ENCODE results near the gene TRIM41. TPM values are rescaled to one million over a fixed set of nuclear protein-coding genes. Genes with fewer than 3 reads are reported as not detected.

The TRIM41 gene
- total RNA-seq, 2 donors from 2014 or later, result 12.5 to 15.2 TPM

DNA sequence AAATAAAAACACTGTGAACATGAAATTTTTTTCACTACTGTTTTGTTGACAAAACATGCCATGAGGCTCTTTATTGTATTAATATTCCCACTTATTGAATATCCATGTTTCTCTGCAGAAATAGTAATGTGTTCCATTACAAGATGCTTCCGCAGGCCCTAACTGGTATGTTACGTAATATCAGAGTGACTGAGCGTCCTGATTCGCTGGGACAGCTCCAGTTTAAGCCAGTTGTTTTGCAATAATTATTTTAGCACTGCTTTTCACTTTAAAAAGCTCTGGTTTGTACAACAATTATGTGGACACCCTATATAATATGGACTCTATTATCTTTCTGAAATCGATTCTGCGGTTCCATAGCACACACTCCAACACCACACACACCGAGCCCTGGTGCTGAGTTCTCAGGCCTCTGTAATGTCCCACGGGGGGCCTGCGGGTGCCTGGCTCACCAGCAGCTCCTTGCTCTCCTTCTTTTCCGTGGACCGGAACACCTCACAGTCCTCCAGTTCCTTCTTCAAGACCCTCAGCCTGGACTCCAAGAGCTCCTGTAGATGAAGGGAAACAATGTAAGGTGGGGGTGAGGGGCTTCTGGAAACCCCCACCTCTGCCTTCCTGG, 19.9 kb upstream of the TRIM41 start:
- intact Hi-C loops (cut with DNase I), result no loop called here
- Histone ChIP-seq H3K4me1 (peaks cover 42% of the 10 kb centered on the region), H3K27me3 (no peaks in the 10 kb centered on the region), H3K36me3 (replicated peaks in 1 of 2; ENCODE audit: insufficient read depth in 1 of 2, low read depth in 2 of 2) (no peaks in the 10 kb centered on the region), H3K9me3 (no peaks in the 10 kb centered on the region), H3K4me3 (no peak overlapping the region), H3K27ac (no peak overlapping the region)
- 67 to 92% methylated on average over 11 of the region's 11 CpGs for WGBS, 2 donors
- peak in 1 of 4 donors; percentile 31 for DNase-seq
- TF ChIP-seq POLR2A (IDR thresholded peaks at IDR 0.05), result no peak
- TF ChIP-seq CTCF (IDR thresholded peaks at IDR 0.05), result no peak
- ATAC-seq, result no peak

GRCh38 chr5:181203777-181204112, 19.3 kb upstream of the TRIM41 start:
- WGBS, 2 donors, result 18 to 41% methylated on average over 12 to 13 of the region's 17 CpGs
- no peaks in the 10 kb centered on the region for H3K27me3 ChIP-seq
- peak overlapping the region in 1 of 2 donors; percentile 1 for H3K4me3 ChIP-seq
- intact Hi-C loops (cut with DNase I), result no loop called here
- ATAC-seq (no peak), DNase-seq (no peak)
- no peaks in the 10 kb centered on the region for H3K36me3 ChIP-seq (replicated peaks in 1 of 2; ENCODE audit: insufficient read depth in 1 of 2, low read depth in 2 of 2)
- TF ChIP-seq CTCF (IDR thresholded peaks at IDR 0.05) (no peak), POLR2A (IDR thresholded peaks at IDR 0.05) (no peak)
- peaks cover 42% of the 10 kb centered on the region for H3K4me1 ChIP-seq
- no peak overlapping the region for H3K27ac ChIP-seq
- H3K9me3 ChIP-seq, result no peaks in the 10 kb centered on the region

- peaks cover 42% of the 10 kb centered on the region for H3K4me1 ChIP-seq
- intact Hi-C loops (cut with DNase I), result no loop called here
These were observed 18.8 kb upstream of the TRIM41 start for GRCh38 chr5:181204113-181204825.

DNA sequence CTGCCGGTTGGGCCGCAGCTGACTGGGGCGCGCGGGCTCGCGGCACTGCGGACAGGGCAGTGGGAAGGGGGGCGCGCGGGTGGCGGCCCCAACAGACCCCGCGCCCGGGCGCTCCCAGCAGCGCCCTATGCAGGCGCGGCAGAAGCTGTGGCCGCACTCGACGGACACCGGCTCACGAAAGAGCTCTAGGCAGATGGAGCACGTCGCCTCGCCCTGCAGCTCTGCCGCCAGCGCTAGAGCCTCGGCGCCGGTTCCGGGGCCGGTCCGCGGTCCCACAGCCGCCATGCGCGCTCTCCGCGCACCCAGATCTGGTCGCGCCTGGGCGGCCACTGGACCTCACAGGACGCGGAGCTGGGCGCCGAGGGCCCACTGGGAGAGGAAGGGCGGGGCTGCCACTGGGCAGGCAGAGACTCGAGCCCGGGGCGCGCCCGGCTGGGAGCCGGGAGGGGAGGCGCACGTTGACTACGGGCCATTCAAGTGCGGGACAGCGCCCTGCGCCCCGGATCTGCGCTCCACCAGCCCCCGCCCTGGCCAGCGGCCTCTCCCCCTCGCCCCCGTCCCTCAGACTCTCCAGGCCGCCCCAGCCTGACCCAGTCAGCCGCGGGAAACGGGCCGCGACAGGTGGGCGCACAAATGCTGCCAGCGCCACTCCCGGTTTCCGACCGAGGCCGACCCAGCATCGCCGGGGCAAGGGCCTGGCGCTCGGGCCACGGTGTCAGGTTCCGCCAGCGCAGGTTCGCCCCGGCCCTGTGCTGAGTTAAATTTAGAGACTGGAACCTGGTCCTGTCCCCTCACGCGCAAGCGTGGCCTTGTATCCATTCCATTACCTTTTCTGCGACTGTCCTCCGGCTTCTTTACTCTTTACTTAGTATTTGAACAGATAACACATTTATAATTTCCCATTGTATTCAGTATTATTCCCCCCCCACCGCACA, 18.0 kb upstream of the TRIM41 start, which contains the start of gene TRIM7:
TRIM7 (minus strand) TSS at position 371 of the 935 bp plus-strand sequence; CDS start at position 285, 86 bp downstream.
- H3K4me1 ChIP-seq, result peaks cover 42% of the 10 kb centered on the region
- WGBS, 2 donors, result 2 to 5% methylated on average over 16 to 86 of the region's 94 CpGs
- H3K27me3 ChIP-seq, result no peaks in the 10 kb centered on the region
- H3K4me3 ChIP-seq, result peak within 1 kb of the TSS; percentile 16 to 49
- H3K27ac ChIP-seq, result peak within 1 kb of the TSS; percentile 11 to 41 (median 28)
- DNase-seq (peak; percentile 55 to 74 (median 61)), ATAC-seq (peak; percentile 34)
- H3K9me3 ChIP-seq, result no peaks in the 10 kb centered on the region
- intact Hi-C loops (cut with DNase I), result no loop called here
- no peak for TF ChIP-seq CTCF (IDR thresholded peaks at IDR 0.05)
- peak in 2 of 3 donors; percentile 38 to 55 for TF ChIP-seq POLR2A (IDR thresholded peaks at IDR 0.05)
- no peaks in the 10 kb centered on the region for H3K36me3 ChIP-seq (replicated peaks in 1 of 2; ENCODE audit: insufficient read depth in 1 of 2, low read depth in 2 of 2)

More at GRCh38 chr5:181204113-181204825, 18.8 kb upstream of the TRIM41 start:
- TF ChIP-seq POLR2A (IDR thresholded peaks at IDR 0.05) (no peak), CTCF (IDR thresholded peaks at IDR 0.05) (no peak)
- Histone ChIP-seq H3K9me3 (no peaks in the 10 kb centered on the region), H3K4me3 (peak overlapping the region; percentile 1 to 49), H3K27ac (peak overlapping the region in 3 of 4 donors; percentile 18 to 41 (median 38)), H3K36me3 (replicated peaks in 1 of 2; ENCODE audit: insufficient read depth in 1 of 2, low read depth in 2 of 2) (no peaks in the 10 kb centered on the region), H3K27me3 (no peaks in the 10 kb centered on the region)
- DNase-seq, result peak in 3 of 4 donors; percentile 32 to 49 (median 35)
- WGBS, 2 donors, result 0 to 3% methylated on average over 13 to 59 of the region's 67 CpGs
- ATAC-seq, result peak; percentile 4

Measured in body of pancreas (tissue), 4 donors.